HEK293 (cell line): ENCODE results near the gene TIMM17B.
A peak's percentile ranks its signal among the peaks of the same experiment; 100 is the strongest.

Experiments used
- GLIS2 ChIP-seq: fragments of 450-650 bp; formaldehyde crosslinking; IDR thresholded peaks from 2 replicates; pipeline ENCODE4 v1.5.1; 2016; ENCODE audit warnings: missing biosample characterization, missing genetic modification characterization
- HOXA7 ChIP-seq: sonication (generic); formaldehyde crosslinking; IDR thresholded peaks from 2 replicates; pipeline ENCODE4 v1.8.1; 2022; ENCODE audit warnings: missing genetic modification reagents, borderline replicate concordance
- KLF7 ChIP-seq: fragments of 450-650 bp; formaldehyde crosslinking; IDR thresholded peaks from 2 replicates; pipeline ENCODE4 v1.5.1; 2016; ENCODE audit warnings: missing biosample characterization, missing genetic modification characterization, borderline replicate concordance
- KLF8 ChIP-seq: fragments of 450-650 bp; formaldehyde crosslinking; IDR thresholded peaks from 2 replicates; pipeline ENCODE4 v1.5.1; 2016; ENCODE audit warnings: missing biosample characterization, missing genetic modification characterization
- MZF1 ChIP-seq: fragments of 450-650 bp; formaldehyde crosslinking; IDR thresholded peaks from 2 replicates; pipeline ENCODE4 v1.5.1; 2017; ENCODE audit warnings: missing biosample characterization, missing genetic modification characterization, borderline replicate concordance
- RBAK ChIP-seq: fragments of 450-650 bp; formaldehyde crosslinking; IDR thresholded peaks from 2 replicates; pipeline ENCODE4 v1.5.1; 2016; ENCODE audit warnings: missing biosample characterization, missing genetic modification characterization
- SCRT1 ChIP-seq: fragments of 450-650 bp; formaldehyde crosslinking; IDR thresholded peaks from 2 replicates; pipeline ENCODE4 v1.5.1; 2016; ENCODE audit warnings: missing biosample characterization, missing genetic modification characterization, borderline replicate concordance
- TRIM28 ChIP-seq: IDR thresholded peaks from 2 replicates; pipeline ENCODE4 v1.6.1; 2011; ENCODE audit warnings: low read length, control low read depth, borderline replicate concordance
- YY2 ChIP-seq: fragments of 450-650 bp; formaldehyde crosslinking; IDR thresholded peaks from 2 replicates; pipeline ENCODE4 v1.5.1; 2016; ENCODE audit warnings: missing biosample characterization, missing genetic modification characterization
- ZBTB48 ChIP-seq: fragments of 450-650 bp; formaldehyde crosslinking; IDR thresholded peaks from 2 replicates; pipeline ENCODE4 v1.5.1; 2016; ENCODE audit warnings: missing biosample characterization, missing genetic modification characterization
- ZFP69B ChIP-seq: fragments of 450-650 bp; formaldehyde crosslinking; IDR thresholded peaks from 2 replicates; pipeline ENCODE4 v1.5.1; 2016; ENCODE audit warnings: missing biosample characterization, missing genetic modification characterization
- ZNF121 ChIP-seq: fragments of 450-650 bp; formaldehyde crosslinking; IDR thresholded peaks from 2 replicates; pipeline ENCODE4 v1.5.1; 2016; ENCODE audit warnings: missing biosample characterization, missing genetic modification characterization
- ZNF133 ChIP-seq: fragments of 450-650 bp; formaldehyde crosslinking; IDR thresholded peaks from 2 replicates; pipeline ENCODE4 v1.5.1; 2016; ENCODE audit warnings: missing biosample characterization, missing genetic modification characterization
- ZNF155 ChIP-seq: fragments of 450-650 bp; formaldehyde crosslinking; IDR thresholded peaks from 2 replicates; pipeline ENCODE4 v1.5.1; 2016; ENCODE audit warnings: missing biosample characterization, missing genetic modification characterization
- ZNF157 ChIP-seq: fragments of 450-650 bp; formaldehyde crosslinking; IDR thresholded peaks from 2 replicates; pipeline ENCODE4 v1.5.1; 2016; ENCODE audit warnings: missing biosample characterization, missing genetic modification characterization
- ZNF184 ChIP-seq: fragments of 450-650 bp; IDR thresholded peaks from 2 replicates; pipeline ENCODE4 v1.5.1; 2018; ENCODE audit warnings: missing biosample characterization, mild to moderate bottlenecking, missing genetic modification characterization
- ZNF211 ChIP-seq: fragments of 450-650 bp; formaldehyde crosslinking; IDR thresholded peaks from 2 replicates; pipeline ENCODE4 v1.5.1; 2016; ENCODE audit warnings: low read depth, missing biosample characterization, missing genetic modification characterization
- ZNF354C ChIP-seq: fragments of 450-650 bp; formaldehyde crosslinking; IDR thresholded peaks from 2 replicates; pipeline ENCODE4 v1.5.1; 2016; ENCODE audit warnings: missing biosample characterization, missing genetic modification characterization, low read depth, borderline replicate concordance
- ZNF37A ChIP-seq: fragments of 450-650 bp; IDR thresholded peaks from 2 replicates; pipeline ENCODE4 v1.5.1; 2018; ENCODE audit warnings: missing biosample characterization, missing genetic modification characterization
- ZNF391 ChIP-seq: fragments of 450-650 bp; formaldehyde crosslinking; IDR thresholded peaks from 2 replicates; pipeline ENCODE4 v1.5.1; 2016; ENCODE audit warnings: low read depth, missing biosample characterization, missing genetic modification characterization, borderline replicate concordance
- ZNF514 ChIP-seq: fragments of 450-650 bp; formaldehyde crosslinking; IDR thresholded peaks from 2 replicates; pipeline ENCODE4 v1.5.1; 2016; ENCODE audit warnings: missing biosample characterization, missing genetic modification characterization
- ZNF529 ChIP-seq: fragments of 450-650 bp; formaldehyde crosslinking; IDR thresholded peaks from 2 replicates; pipeline ENCODE4 v1.5.1; 2017; ENCODE audit warnings: missing genetic modification characterization, missing biosample characterization; ENCODE audit not compliant: insufficient replicate concordance
- ZNF561 ChIP-seq: fragments of 450-650 bp; IDR thresholded peaks from 2 replicates; pipeline ENCODE4 v1.5.1; 2018; ENCODE audit warnings: missing biosample characterization, missing genetic modification characterization, borderline replicate concordance
- ZNF610 ChIP-seq: fragments of 450-650 bp; formaldehyde crosslinking; IDR thresholded peaks from 2 replicates; pipeline ENCODE4 v1.5.1; 2016; ENCODE audit warnings: missing biosample characterization, missing genetic modification characterization, borderline replicate concordance
- ZNF621 ChIP-seq: fragments of 450-650 bp; formaldehyde crosslinking; IDR thresholded peaks from 2 replicates; pipeline ENCODE4 v1.5.1; 2017; ENCODE audit warnings: missing biosample characterization, missing genetic modification characterization
- ZNF629 ChIP-seq: fragments of 450-650 bp; formaldehyde crosslinking; IDR thresholded peaks from 2 replicates; pipeline ENCODE4 v1.5.1; 2017; ENCODE audit warnings: missing biosample characterization, missing genetic modification characterization
- ZNF658 ChIP-seq: fragments of 450-650 bp; formaldehyde crosslinking; IDR thresholded peaks from 2 replicates; pipeline ENCODE4; 2016; ENCODE audit warnings: missing biosample characterization, missing genetic modification characterization
- TF ChIP-seq, protein P1 (sequence below): fragments of 450-650 bp; formaldehyde crosslinking; IDR thresholded peaks from 2 replicates; pipeline ENCODE4 v1.5.1; 2016; ENCODE audit warnings: missing biosample characterization, missing genetic modification characterization
- TF ChIP-seq, protein P2 (sequence below): fragments of 450-650 bp; formaldehyde crosslinking; IDR thresholded peaks from 2 replicates; pipeline ENCODE4 v1.5.1; 2017; ENCODE audit warnings: missing biosample characterization, missing genetic modification characterization
- TF ChIP-seq, protein P3 (sequence below): fragments of 450-650 bp; formaldehyde crosslinking; IDR thresholded peaks from 2 replicates; pipeline ENCODE4 v1.5.1; 2016; ENCODE audit warnings: missing biosample characterization, missing genetic modification characterization
- TF ChIP-seq, protein P4 (sequence below): fragments of 450-650 bp; formaldehyde crosslinking; IDR thresholded peaks from 2 replicates; pipeline ENCODE4 v1.5.1; 2016; ENCODE audit warnings: missing biosample characterization, missing genetic modification characterization
- TF ChIP-seq, protein P5 (sequence below): fragments of 450-650 bp; formaldehyde crosslinking; IDR thresholded peaks from 2 replicates; pipeline ENCODE4 v1.5.1; 2016; ENCODE audit warnings: missing biosample characterization, missing genetic modification characterization

Gene TIMM17B

DNA sequence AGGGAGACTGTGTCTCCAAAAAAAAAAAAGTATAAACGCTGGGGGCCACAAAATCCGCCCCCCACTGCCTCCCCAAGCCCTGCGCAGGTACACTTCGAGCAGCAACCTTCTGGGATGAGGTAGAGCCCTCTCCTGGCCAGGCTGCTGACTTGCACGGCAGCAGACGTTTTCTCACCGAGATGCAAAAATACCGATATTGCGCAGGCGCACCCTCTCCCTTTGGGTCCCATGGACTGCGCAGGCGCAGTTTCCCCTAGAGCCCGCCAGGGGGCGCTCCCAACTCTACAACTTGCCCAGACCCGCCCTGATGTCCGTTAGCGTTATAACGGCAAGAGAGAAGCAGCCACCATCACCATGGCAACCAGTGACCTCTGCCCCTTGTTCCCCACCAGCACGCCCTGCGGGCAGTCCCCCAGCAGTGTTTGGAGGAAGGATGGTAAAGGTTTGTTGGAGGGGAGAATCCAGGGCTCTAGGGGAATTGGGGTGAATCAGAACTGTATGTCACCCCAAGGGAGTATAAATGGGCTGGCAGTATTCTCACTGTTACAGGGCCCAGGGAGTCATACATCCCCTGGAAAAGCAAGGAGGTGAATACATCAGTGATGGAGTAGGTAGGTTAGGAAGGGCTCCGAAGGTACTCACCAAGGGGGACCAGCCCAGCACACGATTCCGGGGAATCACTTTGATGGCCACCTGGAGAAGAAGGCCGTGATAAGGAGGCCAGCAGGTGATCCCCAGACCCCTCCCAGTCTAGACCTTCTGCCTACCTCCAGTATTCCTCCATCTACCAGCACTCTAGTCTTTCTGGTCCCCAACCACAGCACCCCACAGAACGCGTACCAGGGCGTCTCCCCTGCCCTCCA is 19.8 kb upstream of the TIMM17B start (continued):
- TF ChIP-seq, protein P1, sequence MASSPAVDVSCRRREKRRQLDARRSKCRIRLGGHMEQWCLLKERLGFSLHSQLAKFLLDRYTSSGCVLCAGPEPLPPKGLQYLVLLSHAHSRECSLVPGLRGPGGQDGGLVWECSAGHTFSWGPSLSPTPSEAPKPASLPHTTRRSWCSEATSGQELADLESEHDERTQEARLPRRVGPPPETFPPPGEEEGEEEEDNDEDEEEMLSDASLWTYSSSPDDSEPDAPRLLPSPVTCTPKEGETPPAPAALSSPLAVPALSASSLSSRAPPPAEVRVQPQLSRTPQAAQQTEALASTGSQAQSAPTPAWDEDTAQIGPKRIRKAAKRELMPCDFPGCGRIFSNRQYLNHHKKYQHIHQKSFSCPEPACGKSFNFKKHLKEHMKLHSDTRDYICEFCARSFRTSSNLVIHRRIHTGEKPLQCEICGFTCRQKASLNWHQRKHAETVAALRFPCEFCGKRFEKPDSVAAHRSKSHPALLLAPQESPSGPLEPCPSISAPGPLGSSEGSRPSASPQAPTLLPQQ (tag by site-specific recombination), result no peak
- TF ChIP-seq, protein P2, sequence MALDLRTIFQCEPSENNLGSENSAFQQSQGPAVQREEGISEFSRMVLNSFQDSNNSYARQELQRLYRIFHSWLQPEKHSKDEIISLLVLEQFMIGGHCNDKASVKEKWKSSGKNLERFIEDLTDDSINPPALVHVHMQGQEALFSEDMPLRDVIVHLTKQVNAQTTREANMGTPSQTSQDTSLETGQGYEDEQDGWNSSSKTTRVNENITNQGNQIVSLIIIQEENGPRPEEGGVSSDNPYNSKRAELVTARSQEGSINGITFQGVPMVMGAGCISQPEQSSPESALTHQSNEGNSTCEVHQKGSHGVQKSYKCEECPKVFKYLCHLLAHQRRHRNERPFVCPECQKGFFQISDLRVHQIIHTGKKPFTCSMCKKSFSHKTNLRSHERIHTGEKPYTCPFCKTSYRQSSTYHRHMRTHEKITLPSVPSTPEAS (tag by site-specific recombination), result no peak
- TF ChIP-seq MZF1 (tag by site-specific recombination) (no peak), ZNF211 (tag by site-specific recombination) (no peak), ZNF561 (tag by site-specific recombination) (0 out of 2 replicates have a peak, but pooled peaks have one; percentile 31), KLF8 (tag by site-specific recombination) (0 out of 2 replicates have a peak, but pooled peaks have one; percentile 23), ZNF391 (tag by site-specific recombination) (no peak), ZNF529 (no peak), ZFP69B (tag by site-specific recombination) (no peak), HOXA7 (CRISPR knock-in tag) (no peak), KLF7 (tag by site-specific recombination) (no peak), ZNF514 (tag by site-specific recombination) (no peak), TRIM28 (no peak), ZNF184 (no peak), ZNF37A (tag by site-specific recombination) (no peak), ZNF121 (tag by site-specific recombination) (no peak), ZNF155 (no peak), ZNF621 (tag by site-specific recombination) (no peak), ZNF629 (no peak), ZNF157 (tag by site-specific recombination) (no peak), RBAK (no peak), ZNF133 (tag by site-specific recombination) (no peak), ZNF610 (no peak), ZBTB48 (tag by site-specific recombination) (peak; percentile 78; the same call in 1 of the 2 replicates), GLIS2 (tag by site-specific recombination) (peak; percentile 60), SCRT1 (tag by site-specific recombination) (no peak), YY2 (no peak), ZNF658 (tag by site-specific recombination) (no peak), ZNF354C (no peak)
- TF ChIP-seq, protein P3, sequence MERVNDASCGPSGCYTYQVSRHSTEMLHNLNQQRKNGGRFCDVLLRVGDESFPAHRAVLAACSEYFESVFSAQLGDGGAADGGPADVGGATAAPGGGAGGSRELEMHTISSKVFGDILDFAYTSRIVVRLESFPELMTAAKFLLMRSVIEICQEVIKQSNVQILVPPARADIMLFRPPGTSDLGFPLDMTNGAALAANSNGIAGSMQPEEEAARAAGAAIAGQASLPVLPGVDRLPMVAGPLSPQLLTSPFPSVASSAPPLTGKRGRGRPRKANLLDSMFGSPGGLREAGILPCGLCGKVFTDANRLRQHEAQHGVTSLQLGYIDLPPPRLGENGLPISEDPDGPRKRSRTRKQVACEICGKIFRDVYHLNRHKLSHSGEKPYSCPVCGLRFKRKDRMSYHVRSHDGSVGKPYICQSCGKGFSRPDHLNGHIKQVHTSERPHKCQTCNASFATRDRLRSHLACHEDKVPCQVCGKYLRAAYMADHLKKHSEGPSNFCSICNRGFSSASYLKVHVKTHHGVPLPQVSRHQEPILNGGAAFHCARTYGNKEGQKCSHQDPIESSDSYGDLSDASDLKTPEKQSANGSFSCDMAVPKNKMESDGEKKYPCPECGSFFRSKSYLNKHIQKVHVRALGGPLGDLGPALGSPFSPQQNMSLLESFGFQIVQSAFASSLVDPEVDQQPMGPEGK (tag by site-specific recombination), result peak; percentile 95
- TF ChIP-seq, protein P4, sequence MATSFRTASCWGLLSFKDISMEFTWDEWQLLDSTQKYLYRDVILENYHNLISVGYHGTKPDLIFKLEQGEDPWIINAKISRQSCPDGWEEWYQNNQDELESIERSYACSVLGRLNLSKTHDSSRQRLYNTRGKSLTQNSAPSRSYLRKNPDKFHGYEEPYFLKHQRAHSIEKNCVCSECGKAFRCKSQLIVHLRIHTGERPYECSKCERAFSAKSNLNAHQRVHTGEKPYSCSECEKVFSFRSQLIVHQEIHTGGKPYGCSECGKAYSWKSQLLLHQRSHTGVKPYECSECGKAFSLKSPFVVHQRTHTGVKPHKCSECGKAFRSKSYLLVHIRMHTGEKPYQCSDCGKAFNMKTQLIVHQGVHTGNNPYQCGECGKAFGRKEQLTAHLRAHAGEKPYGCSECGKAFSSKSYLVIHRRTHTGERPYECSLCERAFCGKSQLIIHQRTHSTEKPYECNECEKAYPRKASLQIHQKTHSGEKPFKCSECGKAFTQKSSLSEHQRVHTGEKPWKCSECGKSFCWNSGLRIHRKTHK, result no peak
- TF ChIP-seq, protein P5, sequence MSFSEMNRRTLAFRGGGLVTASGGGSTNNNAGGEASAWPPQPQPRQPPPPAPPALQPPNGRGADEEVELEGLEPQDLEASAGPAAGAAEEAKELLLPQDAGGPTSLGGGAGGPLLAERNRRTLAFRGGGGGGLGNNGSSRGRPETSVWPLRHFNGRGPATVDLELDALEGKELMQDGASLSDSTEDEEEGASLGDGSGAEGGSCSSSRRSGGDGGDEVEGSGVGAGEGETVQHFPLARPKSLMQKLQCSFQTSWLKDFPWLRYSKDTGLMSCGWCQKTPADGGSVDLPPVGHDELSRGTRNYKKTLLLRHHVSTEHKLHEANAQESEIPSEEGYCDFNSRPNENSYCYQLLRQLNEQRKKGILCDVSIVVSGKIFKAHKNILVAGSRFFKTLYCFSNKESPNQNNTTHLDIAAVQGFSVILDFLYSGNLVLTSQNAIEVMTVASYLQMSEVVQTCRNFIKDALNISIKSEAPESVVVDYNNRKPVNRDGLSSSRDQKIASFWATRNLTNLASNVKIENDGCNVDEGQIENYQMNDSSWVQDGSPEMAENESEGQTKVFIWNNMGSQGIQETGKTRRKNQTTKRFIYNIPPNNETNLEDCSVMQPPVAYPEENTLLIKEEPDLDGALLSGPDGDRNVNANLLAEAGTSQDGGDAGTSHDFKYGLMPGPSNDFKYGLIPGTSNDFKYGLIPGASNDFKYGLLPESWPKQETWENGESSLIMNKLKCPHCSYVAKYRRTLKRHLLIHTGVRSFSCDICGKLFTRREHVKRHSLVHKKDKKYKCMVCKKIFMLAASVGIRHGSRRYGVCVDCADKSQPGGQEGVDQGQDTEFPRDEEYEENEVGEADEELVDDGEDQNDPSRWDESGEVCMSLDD, result peak; percentile 71; the same call in 1 of the 2 replicates
